ENCODE results near the gene RPS14.
A peak's percentile ranks its signal among the peaks of the same experiment; 100 is the strongest.
"Not testable (repeated sequence)": the region's sequence is repeated elsewhere in the genome, so short reads cannot be mapped to it uniquely, and the experiment has no call there.

RPS14 gene

DNA sequence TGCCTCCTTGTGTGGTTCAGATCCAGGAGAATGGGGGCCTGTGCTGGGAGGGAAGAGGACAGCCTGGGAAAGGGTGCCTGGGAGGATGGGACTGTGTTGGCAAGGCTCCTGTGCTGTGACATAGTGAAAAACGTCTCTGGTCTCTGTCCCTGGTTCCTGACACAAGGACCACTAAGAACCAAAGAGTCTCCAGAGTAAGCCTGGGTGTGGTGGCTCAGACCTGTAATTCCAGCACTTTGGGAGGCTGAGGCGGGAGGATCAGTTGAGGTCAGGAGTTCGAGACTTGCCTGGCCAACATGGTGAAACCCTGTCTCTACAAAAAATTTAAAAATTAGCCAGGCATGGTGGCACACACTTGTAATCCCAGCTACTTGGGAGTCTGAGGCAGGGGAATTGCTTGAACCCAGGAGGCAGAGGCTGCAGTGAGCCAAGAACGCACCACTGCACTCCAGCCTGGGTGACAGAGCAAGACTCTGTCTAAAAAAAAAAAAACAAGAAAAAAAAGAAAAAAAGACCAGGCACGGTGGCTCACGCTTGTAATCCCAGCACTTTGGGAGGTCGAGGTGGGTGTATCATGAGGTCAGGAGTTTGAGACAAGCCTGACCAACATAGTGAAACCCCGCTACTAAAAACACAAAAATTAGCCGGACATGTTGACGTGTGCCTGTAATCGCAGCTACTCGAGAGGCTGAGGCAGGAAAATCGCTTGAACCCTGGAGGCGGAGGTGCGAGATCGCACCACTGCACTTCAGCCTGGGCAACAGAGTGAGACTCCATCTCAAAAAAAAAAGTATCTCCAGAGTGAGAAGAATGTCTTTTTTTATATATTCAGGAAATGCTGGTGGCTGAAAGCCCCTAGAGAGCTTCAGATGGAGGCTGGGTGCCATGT, 35.4 kb downstream of the RPS14 start:
- not testable (repeated sequence) for H2AK5ac ChIP-seq (ENCODE audit: low read length); H3K27ac ChIP-seq (ENCODE audit: low read depth, low read length); H4K8ac ChIP-seq (ENCODE audit: low read depth, low read length); H3K56ac ChIP-seq (ENCODE audit: low read length); H3K4me3 ChIP-seq (ENCODE audit: low read length); H4K5ac ChIP-seq (ENCODE audit: low read length); H3K36me3 ChIP-seq (ENCODE audit: control insufficient read depth, insufficient read depth, low read length); H3K4ac ChIP-seq (ENCODE audit: low read depth, low read length); H3K79me2 ChIP-seq (ENCODE audit: control insufficient read depth, insufficient read depth, low read length); DNase-seq; H3K9ac ChIP-seq (ENCODE audit: low read length); H3K18ac ChIP-seq (ENCODE audit: low read length); H3K4me2 ChIP-seq (ENCODE audit: low read length); H2BK5ac ChIP-seq (ENCODE audit: low read length); H3K27me3 ChIP-seq (ENCODE audit: insufficient read depth, low read length, poor library complexity); H2BK120ac ChIP-seq (ENCODE audit: low read depth, low read length); H2BK15ac ChIP-seq (replicated peaks; ENCODE audit: low read depth); H3K4me1 ChIP-seq (ENCODE audit: control insufficient read depth, low read depth, low read length); H3K23ac ChIP-seq (ENCODE audit: low read length); H3K79me1 ChIP-seq (ENCODE audit: low read length)
- WGBS (ENCODE audit: extremely low coverage, insufficient coverage, low lambda C conversion rate) = no CpG with 5 or more reads among the region's 16 CpGs

DNA sequence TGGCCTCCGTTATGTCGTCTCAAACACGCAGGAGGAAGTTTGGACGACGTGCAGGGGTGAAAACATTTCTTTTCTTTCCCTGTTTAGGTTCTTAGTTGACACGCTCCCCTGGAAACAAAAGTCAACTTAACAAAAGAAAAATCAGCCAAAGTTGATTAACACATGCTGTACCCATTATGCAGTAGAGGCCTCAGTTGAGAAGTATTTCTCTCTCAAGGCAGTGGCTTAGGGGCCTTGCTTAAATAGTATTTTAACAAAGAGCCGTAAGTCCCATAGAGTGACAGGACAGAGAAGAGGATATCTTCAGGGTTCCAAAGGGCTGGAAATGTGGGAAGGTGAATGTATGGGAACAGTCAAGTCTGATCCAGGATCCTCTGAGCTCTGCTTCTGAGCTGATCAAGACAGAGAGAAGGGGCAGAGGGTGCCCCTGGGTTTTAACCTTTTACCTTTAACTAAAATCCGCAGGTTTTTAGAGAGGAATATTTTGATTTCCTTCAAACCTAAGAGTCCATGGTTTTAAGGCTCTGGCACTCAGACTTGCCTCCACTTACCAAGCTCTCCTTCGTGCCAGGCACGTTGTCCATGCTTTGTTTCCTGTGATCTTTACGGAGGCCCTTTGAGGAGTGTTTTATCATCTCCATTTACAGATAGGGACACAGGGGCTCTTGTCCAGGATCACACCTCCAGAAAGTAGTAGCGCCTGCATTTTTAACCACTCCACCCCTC, 36.2 kb downstream of the RPS14 start:
- Histone ChIP-seq H3K4me3 (ENCODE audit: low read length) (no peak overlapping the region), H3K4me2 (ENCODE audit: low read length) (peak overlapping the region; percentile 46), H2BK15ac (replicated peaks; ENCODE audit: low read depth) (no peak overlapping the region), H3K23ac (ENCODE audit: low read length) (no peak overlapping the region), H3K27me3 (ENCODE audit: insufficient read depth, low read length, poor library complexity) (no peaks in the 10 kb centered on the region), H3K27ac (ENCODE audit: low read depth, low read length) (no peak overlapping the region), H3K9ac (ENCODE audit: low read length) (peak overlapping the region; percentile 39), H2BK5ac (ENCODE audit: low read length) (no peak overlapping the region), H3K36me3 (ENCODE audit: control insufficient read depth, insufficient read depth, low read length) (no peaks in the 10 kb centered on the region), H3K56ac (ENCODE audit: low read length) (peak overlapping the region; percentile 35), H2BK120ac (ENCODE audit: low read depth, low read length) (no peak overlapping the region), H3K4me1 (ENCODE audit: control insufficient read depth, low read depth, low read length) (peaks cover 5% of the 10 kb centered on the region), H3K18ac (ENCODE audit: low read length) (no peak overlapping the region), H2AK5ac (ENCODE audit: low read length) (no peak overlapping the region), H3K79me2 (ENCODE audit: control insufficient read depth, insufficient read depth, low read length) (no peaks in the 10 kb centered on the region), H3K79me1 (ENCODE audit: low read length) (no peaks in the 10 kb centered on the region), H4K5ac (ENCODE audit: low read length) (no peak overlapping the region), H3K4ac (ENCODE audit: low read depth, low read length) (no peak overlapping the region), H4K8ac (ENCODE audit: low read depth, low read length) (no peak overlapping the region)
- no peak for DNase-seq
- no CpG with 5 or more reads among the region's 12 CpGs for WGBS (ENCODE audit: extremely low coverage, insufficient coverage, low lambda C conversion rate)

DNA sequence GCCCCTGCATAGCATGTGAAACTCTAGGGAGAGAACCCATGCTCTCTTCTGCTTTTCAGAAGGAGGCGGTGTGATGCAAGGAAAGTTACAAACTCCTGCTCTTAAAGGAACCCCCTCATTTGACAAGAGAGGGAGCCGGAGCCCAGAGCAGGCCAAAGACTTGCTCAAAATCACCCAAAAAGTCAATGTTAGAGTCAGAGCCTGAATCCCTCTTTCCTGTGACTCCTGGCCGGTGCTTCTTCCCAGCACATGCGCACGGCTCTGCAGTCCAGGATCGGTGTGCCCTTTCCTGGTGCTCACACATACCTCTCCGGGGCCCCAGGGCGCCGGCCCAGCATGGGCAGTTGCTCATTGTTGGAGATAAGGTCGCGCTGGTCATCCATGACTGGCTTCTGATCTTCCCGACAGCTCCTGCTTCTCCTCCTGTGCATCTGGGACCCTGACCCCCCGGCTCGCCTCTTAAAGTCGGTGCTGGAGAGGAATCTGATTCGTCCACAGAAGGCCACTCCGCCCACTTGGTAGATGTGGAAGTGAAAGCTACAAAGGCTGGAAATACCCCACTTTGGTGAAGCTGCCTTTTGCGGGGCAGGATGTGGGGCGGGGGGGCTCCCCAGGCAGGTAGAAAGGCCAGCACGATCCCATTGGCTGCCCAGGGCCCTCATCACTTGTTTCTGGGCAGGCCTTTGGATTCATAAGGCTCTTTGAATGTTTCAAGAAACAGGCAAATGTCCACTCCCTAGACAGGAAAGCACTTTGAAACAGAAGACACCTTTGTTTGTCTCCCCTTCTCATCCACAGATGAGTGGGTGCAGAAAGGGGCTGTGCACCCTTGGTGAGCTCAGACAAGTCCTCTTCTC, 37.0 kb downstream of the RPS14 start, which contains the start of gene CD74:
TSS of gene CD74 (minus strand) at position 592 of the 857 bp plus-strand sequence. CDS start at position 431, 161 bp downstream.
- H3K18ac ChIP-seq (ENCODE audit: low read length) = no peak within 1 kb of the TSS
- H2AK5ac ChIP-seq (ENCODE audit: low read length) = no peak within 1 kb of the TSS
- H3K56ac ChIP-seq (ENCODE audit: low read length) = peak within 1 kb of the TSS; percentile 35
- no peak within 1 kb of the TSS for H2BK15ac ChIP-seq (replicated peaks; ENCODE audit: low read depth)
- no peaks in the 10 kb centered on the region for H3K36me3 ChIP-seq (ENCODE audit: control insufficient read depth, insufficient read depth, low read length)
- H3K79me2 ChIP-seq (ENCODE audit: control insufficient read depth, insufficient read depth, low read length) = no peaks in the 10 kb centered on the region
- no peaks in the 10 kb centered on the region for H3K79me1 ChIP-seq (ENCODE audit: low read length)
- H3K27me3 ChIP-seq (ENCODE audit: insufficient read depth, low read length, poor library complexity) = no peaks in the 10 kb centered on the region
- no peak within 1 kb of the TSS for H3K4me3 ChIP-seq (ENCODE audit: low read length)
- peak within 1 kb of the TSS; percentile 1 for H3K23ac ChIP-seq (ENCODE audit: low read length)
- peak within 1 kb of the TSS; percentile 46 for H3K4me2 ChIP-seq (ENCODE audit: low read length)
- DNase-seq = peak; percentile 72
- no peak within 1 kb of the TSS for H3K27ac ChIP-seq (ENCODE audit: low read depth, low read length)
- no peak within 1 kb of the TSS for H4K8ac ChIP-seq (ENCODE audit: low read depth, low read length)
- no CpG with 5 or more reads among the region's 20 CpGs for WGBS (ENCODE audit: extremely low coverage, insufficient coverage, low lambda C conversion rate)
- H3K4me1 ChIP-seq (ENCODE audit: control insufficient read depth, low read depth, low read length) = peaks cover 5% of the 10 kb centered on the region
- H3K9ac ChIP-seq (ENCODE audit: low read length) = peak within 1 kb of the TSS; percentile 39
- no peak within 1 kb of the TSS for H3K4ac ChIP-seq (ENCODE audit: low read depth, low read length)
- no peak within 1 kb of the TSS for H2BK120ac ChIP-seq (ENCODE audit: low read depth, low read length)
- no peak within 1 kb of the TSS for H4K5ac ChIP-seq (ENCODE audit: low read length)
- no peak within 1 kb of the TSS for H2BK5ac ChIP-seq (ENCODE audit: low read length)

DNA sequence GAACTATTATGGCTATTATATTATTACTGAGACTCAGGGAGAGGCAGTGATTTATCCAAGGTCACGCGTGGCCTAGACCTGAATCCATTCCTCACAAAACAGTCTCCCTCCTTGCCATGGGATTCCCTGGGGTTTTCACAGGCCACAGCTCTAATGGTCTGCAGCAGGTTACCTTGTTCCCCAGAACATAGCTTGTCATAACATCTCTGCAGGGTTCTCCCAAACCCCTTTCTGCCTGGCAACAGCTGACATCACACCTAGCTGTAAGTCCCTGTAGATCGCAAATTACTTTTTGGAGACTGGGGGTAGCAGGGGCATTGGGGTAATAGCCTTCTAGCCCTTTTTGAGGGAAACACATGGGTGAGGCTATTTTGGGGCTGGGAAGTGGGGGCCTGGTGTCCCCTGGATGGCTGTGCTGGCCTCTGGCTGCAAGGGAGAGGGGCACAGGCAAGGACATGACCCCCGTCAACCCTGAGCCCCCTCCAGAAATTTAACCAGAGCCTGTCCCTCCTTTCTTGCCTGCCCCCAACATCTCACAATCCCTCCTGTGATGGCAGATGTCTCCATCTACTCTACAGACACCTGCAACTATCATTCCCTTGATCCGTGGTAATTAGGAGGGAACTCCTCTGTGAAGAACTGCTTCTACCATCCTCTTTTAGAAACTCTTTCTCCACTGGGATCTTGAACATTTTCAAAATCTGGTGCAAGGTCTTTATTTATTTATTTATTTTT, 38.1 kb downstream of the RPS14 start:
- Histone ChIP-seq H3K36me3 (ENCODE audit: control insufficient read depth, insufficient read depth, low read length) (no peaks in the 10 kb centered on the region), H3K4me2 (ENCODE audit: low read length) (no peak overlapping the region), H3K79me1 (ENCODE audit: low read length) (no peaks in the 10 kb centered on the region), H4K8ac (ENCODE audit: low read depth, low read length) (no peak overlapping the region), H2BK5ac (ENCODE audit: low read length) (no peak overlapping the region), H3K4me3 (ENCODE audit: low read length) (no peak overlapping the region), H3K9ac (ENCODE audit: low read length) (no peak overlapping the region), H3K4ac (ENCODE audit: low read depth, low read length) (no peak overlapping the region), H2BK120ac (ENCODE audit: low read depth, low read length) (no peak overlapping the region), H3K79me2 (ENCODE audit: control insufficient read depth, insufficient read depth, low read length) (no peaks in the 10 kb centered on the region), H3K18ac (ENCODE audit: low read length) (no peak overlapping the region), H4K5ac (ENCODE audit: low read length) (no peak overlapping the region), H3K23ac (ENCODE audit: low read length) (no peak overlapping the region), H2AK5ac (ENCODE audit: low read length) (no peak overlapping the region), H3K4me1 (ENCODE audit: control insufficient read depth, low read depth, low read length) (peaks cover 5% of the 10 kb centered on the region), H3K27me3 (ENCODE audit: insufficient read depth, low read length, poor library complexity) (no peaks in the 10 kb centered on the region), H3K56ac (ENCODE audit: low read length) (no peak overlapping the region), H3K27ac (ENCODE audit: low read depth, low read length) (no peak overlapping the region), H2BK15ac (replicated peaks; ENCODE audit: low read depth) (no peak overlapping the region)
- peak; percentile 63 for DNase-seq
- WGBS (ENCODE audit: extremely low coverage, insufficient coverage, low lambda C conversion rate) = no CpG with 5 or more reads among the region's 5 CpGs

DNA sequence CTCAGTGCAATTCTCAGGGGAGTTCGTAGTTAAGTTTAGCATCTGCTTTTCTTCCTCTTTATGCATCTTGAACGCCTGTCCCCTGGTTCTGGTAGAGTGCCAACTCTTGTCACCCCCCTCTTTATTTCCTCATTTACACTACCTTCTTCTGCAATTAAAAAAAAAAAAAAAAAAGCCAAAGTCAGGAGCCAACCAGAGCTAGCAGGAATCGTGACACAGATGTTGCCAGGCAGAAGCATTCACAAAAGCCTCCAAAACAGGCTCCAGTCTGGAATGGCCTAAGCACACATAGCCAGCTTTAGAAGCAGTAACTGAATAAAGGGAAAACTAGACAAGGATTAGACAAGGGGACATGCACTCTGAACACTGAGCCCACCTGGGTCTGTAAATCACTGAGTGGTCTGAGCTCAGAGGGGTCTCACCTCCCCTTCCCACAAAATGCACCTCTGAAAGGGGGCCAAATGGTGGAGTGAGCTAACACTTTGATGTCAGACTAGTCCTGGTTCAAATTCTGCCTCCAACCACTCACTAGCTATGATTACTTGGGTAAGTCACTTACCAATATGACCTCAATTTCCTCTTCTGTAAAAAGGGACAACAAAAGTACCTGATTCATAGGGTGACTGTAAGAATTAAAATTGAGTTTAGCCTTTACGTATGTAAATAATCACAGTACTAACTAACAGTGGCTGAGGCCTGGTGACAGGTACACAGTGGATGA, 38.9 kb downstream of the RPS14 start:
- Histone ChIP-seq H4K5ac (ENCODE audit: low read length) (no peak overlapping the region), H3K79me2 (ENCODE audit: control insufficient read depth, insufficient read depth, low read length) (no peaks in the 10 kb centered on the region), H3K4me1 (ENCODE audit: control insufficient read depth, low read depth, low read length) (peaks cover 5% of the 10 kb centered on the region), H3K23ac (ENCODE audit: low read length) (no peak overlapping the region), H2BK5ac (ENCODE audit: low read length) (no peak overlapping the region), H2BK15ac (replicated peaks; ENCODE audit: low read depth) (no peak overlapping the region), H3K27ac (ENCODE audit: low read depth, low read length) (no peak overlapping the region), H3K4ac (ENCODE audit: low read depth, low read length) (no peak overlapping the region), H4K8ac (ENCODE audit: low read depth, low read length) (no peak overlapping the region), H3K56ac (ENCODE audit: low read length) (peak overlapping the region; percentile 58), H3K9ac (ENCODE audit: low read length) (peak overlapping the region; percentile 10), H3K36me3 (ENCODE audit: control insufficient read depth, insufficient read depth, low read length) (no peaks in the 10 kb centered on the region), H3K4me2 (ENCODE audit: low read length) (no peak overlapping the region), H3K4me3 (ENCODE audit: low read length) (no peak overlapping the region), H3K18ac (ENCODE audit: low read length) (no peak overlapping the region), H2BK120ac (ENCODE audit: low read depth, low read length) (no peak overlapping the region), H3K79me1 (ENCODE audit: low read length) (no peaks in the 10 kb centered on the region), H2AK5ac (ENCODE audit: low read length) (no peak overlapping the region), H3K27me3 (ENCODE audit: insufficient read depth, low read length, poor library complexity) (no peaks in the 10 kb centered on the region)
- peak; percentile 82 for DNase-seq
- no CpG with 5 or more reads among the region's 4 CpGs for WGBS (ENCODE audit: extremely low coverage, insufficient coverage, low lambda C conversion rate)
